Measurements from ENCODE around the gene SDK2.

Gene SDK2

DNA sequence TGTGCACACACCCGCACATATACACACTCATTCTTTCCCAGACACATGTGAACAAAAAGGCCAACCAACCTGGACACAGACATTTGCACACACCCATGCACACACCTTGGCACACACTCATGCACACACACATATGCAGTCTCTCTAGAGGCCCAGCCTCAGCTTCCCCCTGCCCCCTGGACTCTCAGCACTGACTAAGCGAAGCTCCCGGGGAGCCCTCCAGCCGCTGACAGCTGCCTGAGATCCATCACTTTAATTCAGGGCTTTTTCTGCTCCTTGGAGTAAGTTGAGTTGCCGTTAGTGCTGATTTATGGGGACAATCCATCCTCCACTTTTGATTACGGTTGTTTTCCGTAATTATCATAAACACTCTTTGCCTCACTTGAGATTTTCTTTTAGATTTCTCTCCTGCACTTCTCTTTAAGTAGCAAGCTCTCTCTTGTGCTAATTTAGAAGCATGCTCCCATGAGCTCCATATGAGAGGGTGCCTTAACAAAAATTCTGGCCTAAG lies 173.9 kb downstream of the SDK2 start:
- DNase-seq (ENCODE audit: low spot score): no peak

DNA sequence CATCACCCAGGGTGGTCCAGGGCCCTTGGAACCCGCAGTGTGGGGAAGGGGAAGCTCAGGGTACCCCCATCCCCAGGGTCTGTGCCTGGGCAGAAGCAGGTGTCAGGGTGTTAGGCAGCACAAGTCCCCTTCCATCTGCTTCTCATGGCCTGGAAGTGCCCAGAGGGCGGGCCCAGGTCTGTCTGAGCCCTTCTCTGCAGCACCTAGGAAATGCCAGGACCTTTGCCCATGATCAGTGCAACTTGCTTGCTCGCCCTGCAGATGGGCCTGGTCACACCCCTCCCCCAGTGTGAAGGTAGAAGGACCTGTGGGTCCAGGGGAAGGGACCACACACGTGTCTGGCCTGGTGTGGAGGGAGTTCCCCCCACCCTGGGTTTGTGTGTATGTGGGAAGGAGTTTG lies 174.9 kb downstream of the SDK2 start:
- in situ Hi-C loops (cut with MboI; ENCODE audit: low pct_unique_long_range_greater_than_20kb, low sequenced_read_pairs, unreplicated experiment): no loop called here
- TF ChIP-seq, protein P1, sequence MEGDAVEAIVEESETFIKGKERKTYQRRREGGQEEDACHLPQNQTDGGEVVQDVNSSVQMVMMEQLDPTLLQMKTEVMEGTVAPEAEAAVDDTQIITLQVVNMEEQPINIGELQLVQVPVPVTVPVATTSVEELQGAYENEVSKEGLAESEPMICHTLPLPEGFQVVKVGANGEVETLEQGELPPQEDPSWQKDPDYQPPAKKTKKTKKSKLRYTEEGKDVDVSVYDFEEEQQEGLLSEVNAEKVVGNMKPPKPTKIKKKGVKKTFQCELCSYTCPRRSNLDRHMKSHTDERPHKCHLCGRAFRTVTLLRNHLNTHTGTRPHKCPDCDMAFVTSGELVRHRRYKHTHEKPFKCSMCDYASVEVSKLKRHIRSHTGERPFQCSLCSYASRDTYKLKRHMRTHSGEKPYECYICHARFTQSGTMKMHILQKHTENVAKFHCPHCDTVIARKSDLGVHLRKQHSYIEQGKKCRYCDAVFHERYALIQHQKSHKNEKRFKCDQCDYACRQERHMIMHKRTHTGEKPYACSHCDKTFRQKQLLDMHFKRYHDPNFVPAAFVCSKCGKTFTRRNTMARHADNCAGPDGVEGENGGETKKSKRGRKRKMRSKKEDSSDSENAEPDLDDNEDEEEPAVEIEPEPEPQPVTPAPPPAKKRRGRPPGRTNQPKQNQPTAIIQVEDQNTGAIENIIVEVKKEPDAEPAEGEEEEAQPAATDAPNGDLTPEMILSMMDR (IDR thresholded peaks at IDR 0.05; ENCODE audit: extremely low read depth, insufficient read depth, missing control alignments): no peak

More for the DNA sequence above, 173.9 kb downstream of the SDK2 start:
- in situ Hi-C loops (cut with MboI; ENCODE audit: low pct_unique_long_range_greater_than_20kb, low sequenced_read_pairs, unreplicated experiment): no loop called here
- TF ChIP-seq, protein P1 (IDR thresholded peaks at IDR 0.05; ENCODE audit: extremely low read depth, insufficient read depth, missing control alignments): no peak

DNA sequence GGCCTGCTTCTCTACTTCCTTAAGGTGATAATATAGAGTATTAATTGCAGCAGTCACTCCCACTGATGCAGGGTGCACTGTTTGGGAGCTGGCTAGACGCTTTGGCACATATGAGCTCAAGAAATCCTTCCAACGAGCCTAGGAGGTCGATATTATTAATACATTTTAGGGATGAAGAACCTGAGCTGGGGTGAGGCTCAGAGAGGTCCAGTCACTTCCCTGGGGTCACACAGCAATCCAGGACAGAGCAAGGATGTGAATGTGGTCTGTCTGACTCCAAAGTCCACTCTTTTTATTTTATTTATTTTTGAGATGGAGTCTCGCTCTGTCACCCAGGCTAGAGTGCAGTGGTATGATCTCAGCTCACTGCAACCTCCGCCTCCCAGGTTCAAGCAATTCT lies 176.0 kb downstream of the SDK2 start:
- DNase-seq (ENCODE audit: low spot score): no peak
- TF ChIP-seq, protein P1 (IDR thresholded peaks at IDR 0.05; ENCODE audit: extremely low read depth, insufficient read depth, missing control alignments): no peak
- in situ Hi-C loops (cut with MboI; ENCODE audit: low pct_unique_long_range_greater_than_20kb, low sequenced_read_pairs, unreplicated experiment): no loop called here

More for the DNA sequence above, 174.9 kb downstream of the SDK2 start:
- no peak for DNase-seq (ENCODE audit: low spot score)

DNA sequence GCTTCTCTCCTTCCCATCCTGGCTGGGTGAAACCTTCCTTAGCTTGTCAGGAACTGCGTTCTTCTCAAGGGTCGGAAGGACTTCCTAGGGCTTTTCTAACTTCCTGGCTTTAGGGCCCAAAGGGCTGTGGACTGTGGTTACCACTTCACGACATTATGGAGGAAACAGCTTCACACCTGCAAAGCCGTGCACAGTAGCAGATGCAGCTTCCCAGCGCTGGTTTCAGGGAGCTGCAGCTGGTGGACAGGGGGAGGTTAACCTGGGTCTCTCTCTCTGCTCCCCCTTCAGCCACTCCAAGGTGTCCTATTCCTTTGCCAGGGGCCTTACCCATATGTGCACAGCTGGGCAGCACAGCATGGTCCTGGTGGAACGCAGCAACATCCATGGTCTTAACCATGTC lies 176.6 kb downstream of the SDK2 start:
- in situ Hi-C loops (cut with MboI; ENCODE audit: low pct_unique_long_range_greater_than_20kb, low sequenced_read_pairs, unreplicated experiment): no loop called here
- TF ChIP-seq, protein P1 (IDR thresholded peaks at IDR 0.05; ENCODE audit: extremely low read depth, insufficient read depth, missing control alignments): no peak
- DNase-seq (ENCODE audit: low spot score): no peak

DNA sequence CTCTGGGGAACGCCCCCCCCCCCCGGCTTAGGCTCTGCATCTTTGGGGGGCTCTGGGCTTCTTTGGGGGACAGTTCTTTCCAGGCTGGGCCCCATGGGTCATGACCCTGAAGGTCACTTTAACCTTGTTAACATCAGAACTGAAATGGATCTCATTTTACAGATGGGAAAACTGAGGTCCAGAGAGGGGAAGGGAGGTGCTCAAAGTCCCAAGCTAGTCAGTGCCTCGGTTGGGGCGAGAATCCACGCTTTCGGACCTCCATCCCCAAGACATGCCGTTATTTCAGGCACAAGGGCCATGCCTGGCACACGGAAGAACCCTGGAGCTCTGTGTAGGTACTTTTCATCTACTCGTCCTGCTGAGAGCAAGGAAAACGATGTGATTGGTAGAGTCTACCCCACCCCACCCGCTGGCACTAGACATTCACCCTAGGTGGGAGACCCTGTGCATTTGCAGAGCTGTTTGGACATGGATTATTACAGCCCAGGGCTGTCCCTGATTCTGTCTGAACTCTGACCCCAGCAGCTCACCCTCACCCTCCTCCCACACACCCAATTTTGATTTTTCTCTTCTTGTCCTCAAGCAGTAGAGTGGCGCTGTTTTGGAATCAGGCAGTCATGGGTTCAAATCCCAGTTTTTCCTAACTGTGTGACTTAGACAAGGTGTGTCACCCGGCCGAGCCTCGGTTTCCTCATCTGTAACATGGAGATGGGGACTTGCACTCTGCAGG lies 177.4 kb downstream of the SDK2 start:
- no peak for DNase-seq (ENCODE audit: low spot score)
- in situ Hi-C loops (cut with MboI; ENCODE audit: low pct_unique_long_range_greater_than_20kb, low sequenced_read_pairs, unreplicated experiment): no loop called here
- TF ChIP-seq, protein P1 (IDR thresholded peaks at IDR 0.05; ENCODE audit: extremely low read depth, insufficient read depth, missing control alignments): no peak

DNA sequence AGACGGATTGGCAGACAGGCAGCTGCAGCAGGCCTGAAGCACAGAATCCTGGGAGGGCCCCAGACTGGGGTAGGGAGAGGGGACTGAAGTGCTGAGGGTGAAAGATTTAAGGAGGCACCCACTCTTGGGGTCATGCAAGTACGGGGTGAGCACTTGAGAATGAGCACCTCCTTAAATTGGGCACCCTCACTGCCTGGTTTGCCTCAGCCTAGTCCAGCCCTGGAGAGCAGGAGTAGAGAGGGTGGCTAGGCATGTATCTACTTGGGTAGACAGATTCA lies 178.4 kb downstream of the SDK2 start:
- in situ Hi-C loops (cut with MboI; ENCODE audit: low pct_unique_long_range_greater_than_20kb, low sequenced_read_pairs, unreplicated experiment): no loop called here
- TF ChIP-seq, protein P1 (IDR thresholded peaks at IDR 0.05; ENCODE audit: extremely low read depth, insufficient read depth, missing control alignments): no peak
- DNase-seq (ENCODE audit: low spot score): no peak

Data from GM13977 (cell line).